NCI-H524 (cell line): ENCODE measurements around the gene NAA40.

Source experiments
- DNase-seq, 2 experiments: peaks; one replicate each; lab custom pipeline; 2025; lab: John Stamatoyannopoulos, UW

Gene NAA40

DNA sequence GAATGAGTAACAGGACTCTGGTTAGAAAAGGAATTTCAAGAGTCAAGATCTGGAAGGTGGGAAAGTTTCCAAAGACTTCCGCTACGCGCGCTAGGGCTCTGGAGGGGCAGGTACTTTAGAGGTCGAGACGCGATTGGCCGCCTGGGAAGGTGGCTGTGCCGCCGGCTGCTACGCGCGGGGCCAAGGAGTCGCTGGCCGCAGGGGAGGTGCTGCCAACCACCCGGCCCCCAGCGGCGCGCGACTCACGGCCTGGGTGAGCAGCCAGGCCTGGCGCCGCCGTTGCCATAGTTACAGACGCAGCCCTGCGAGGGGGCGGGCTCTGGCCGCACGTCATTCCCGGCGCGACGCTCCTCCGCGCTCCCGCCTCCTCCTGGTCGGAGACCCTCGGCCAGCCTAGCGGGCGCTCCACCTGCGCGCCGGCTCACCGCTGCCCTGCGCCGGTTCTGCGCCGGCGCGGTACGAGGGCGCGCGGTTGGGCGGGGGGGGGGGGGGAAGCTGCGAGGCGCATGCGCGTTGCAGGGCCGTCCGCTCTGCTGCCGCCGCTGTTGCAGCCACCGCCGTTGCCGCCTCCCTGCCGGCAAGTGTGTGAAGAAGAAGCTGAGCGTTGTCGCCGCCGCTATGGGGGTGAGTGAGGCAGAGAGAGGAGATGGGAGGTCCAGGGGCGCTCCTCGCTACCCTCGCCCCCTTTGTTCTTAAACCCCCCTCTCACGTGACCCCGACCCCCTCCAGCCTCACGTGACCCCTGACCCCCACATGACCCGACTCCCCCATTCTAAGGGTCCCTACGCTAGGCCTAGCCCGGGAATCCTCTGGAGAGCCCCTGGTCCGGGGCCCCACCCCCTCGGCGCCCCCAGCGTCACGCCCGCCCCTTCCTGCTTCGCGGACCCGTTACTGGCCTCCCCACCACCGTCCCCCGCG lies at the start of gene NAA40:
NAA40 (plus strand) TSS at position 524 of the 918 bp plus-strand sequence; CDS start at position 619, 95 bp downstream.
- DNase-seq, result peak; percentile 91 to 97

DNA sequence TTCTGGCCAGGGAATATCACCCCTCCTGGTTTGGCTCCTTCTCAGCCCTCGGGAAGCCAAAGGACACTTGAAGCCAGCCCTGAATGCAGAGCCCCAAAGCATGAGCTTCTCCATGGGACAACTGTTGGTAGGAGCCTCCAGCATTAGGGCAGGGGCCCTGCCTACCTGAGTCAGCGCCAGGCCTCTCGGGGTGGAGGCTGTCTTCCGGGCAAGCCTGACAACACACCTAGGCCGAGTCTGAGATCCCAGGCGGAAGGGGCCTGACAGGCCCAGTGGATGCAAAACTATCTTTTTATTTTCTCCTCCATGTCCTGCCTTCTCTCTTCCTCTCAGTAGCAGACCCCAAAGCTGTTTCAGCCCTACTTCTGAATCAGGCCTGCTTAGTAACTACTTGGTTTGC lies 49.5 kb upstream of the NAA40 start:
- no peak for DNase-seq

DNA sequence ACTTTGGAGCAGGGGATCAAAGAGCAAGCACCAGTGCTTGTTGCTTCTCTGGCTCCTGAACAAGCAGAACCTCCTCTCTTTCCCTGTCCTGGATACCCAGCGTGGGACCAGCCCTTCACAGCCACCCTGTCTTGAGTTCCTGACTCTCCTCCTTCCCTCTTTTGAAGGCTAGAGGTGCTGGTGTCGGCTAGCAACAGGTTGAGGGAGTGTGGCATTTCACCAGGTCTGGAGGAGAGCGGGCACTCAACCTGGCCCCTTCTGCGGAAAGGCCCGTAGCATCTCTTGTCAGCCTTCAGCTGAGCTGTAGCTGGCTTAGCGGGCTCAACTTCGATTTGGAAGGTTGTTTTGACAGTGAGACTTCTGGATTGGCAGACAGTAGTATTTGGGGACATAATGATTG lies 48.4 kb upstream of the NAA40 start:
- no peak for DNase-seq

DNA sequence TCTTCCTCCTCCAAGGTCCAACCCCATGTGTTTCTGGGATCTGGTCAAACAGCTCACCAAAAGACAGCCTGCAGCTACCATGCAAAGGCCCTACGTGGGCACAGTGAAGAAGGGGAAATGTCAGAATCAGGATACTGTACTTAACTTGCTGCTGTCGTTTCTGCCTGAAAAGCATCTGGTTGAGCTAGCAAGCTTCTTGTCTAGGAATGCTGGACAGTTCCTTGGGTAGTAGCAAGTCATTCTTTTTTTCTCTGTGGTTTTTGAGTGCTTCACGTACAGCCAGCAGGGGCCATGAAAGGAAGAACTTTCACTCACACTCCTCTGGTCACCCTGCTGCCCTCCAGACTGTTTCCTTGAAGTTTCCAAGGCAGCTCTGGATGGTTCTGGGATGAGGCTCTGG lies 46.6 kb upstream of the NAA40 start:
- DNase-seq, result no peak

DNA sequence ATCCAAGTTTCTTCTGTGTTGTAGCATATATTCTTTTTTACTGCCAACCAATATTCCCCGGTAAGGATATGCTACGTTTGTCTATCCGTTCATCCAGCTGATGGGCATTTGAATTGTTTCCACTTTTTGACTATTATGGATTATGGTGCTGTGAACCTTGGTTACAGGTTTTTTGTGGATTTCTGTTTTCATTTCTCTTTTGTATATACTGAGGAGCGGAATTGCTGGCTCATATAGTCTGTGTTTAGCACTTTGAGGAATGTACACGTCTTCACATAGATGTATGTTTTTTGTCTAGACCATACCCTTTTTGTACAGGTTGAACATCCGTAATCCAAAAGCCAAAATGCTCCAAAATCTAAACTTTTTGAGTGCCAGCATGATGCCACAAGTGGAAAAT lies 45.4 kb upstream of the NAA40 start:
- no peak for DNase-seq

DNA sequence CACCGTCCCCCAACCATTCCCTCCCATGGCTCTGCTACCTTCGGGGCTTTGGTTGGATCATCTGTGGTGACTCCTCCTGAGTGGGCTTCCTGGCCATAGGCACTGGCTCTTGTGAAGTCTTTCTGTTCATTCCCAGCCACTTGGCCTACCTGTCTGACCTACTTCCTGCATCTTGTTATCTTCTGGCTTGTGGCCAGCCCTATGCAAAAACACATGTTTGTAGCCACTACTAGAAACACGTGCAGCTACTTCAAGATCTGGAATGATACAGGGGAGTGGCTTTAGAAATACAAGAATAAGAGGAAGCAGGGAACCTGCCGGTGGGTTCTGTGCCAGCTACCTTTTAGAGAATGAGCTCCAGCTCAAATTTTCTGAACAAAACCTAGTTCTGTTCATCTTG lies 42.7 kb upstream of the NAA40 start:
- DNase-seq, result no peak

DNA sequence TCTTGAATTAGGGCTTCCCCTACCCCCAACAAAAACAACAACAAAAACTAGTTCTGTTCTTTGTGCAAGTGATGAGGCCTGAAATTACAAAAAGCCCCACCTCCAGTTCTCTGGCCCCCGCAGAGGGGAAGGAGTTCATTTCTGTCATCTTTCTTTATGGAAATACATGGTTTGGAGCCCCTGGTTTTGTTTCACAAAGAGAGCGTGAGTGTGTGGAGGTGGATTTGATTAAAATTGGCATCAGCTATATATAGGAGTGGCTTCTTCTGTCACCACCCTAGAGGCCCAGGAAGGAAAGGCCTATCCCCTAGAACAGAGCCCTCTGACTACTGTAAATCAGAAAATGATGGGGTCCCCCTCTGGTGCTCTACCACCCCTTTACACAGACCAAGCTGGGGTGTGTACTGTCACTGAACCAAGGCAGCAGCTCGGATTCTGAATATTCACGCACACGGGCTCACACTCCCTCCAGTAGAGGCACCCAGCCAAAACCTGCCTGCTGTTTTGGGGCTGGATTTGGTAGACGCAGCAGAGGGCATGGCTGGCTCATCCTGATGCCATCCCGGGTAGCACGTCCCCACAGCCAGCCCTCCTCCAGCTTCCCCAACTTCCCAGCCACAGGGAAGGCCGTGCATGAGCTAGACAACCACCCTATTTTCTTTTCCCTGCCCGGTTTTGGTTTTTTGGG lies 41.2 kb upstream of the NAA40 start:
- no peak for DNase-seq

DNA sequence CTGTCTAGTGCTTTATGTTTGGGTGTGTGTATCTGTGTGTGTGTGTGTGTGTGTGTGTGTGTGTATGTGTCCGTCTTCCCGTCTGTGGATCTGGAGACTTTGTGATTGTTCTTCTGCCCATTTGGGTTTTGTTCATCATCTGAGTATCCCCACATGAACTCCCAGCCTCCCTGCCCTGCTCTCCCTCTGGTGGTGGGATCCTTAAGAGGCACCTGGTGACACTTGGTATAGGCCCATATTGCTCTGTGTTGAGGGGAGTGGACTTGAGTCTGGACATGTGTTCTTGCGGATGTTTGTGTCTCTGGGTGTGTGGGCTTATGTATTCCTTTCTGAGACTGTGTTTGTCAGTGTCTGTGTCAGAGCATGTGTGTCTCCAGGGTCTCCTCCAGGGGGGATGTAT lies 37.1 kb upstream of the NAA40 start:
- no peak for DNase-seq

DNA sequence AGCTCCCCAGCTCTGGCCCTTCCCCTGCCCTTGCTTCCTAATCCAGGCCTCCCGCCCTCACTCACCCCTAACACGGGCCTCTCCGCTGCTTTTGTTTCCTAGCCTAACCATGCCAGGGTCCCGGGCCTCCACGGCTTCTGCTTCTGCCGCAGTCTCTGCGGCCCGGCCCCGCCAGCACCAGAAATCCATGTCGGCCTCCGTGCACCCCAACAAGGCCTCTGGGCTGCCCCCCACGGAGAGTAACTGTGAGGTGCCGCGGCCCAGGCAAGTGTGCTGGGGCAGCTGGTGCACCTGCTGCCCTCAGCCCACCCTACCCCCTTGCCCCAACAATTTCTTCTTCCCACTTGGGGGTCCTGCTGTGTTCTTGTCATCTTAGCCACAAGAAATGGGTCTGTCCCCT lies 34.9 kb upstream of the NAA40 start:
- no peak for DNase-seq

DNA sequence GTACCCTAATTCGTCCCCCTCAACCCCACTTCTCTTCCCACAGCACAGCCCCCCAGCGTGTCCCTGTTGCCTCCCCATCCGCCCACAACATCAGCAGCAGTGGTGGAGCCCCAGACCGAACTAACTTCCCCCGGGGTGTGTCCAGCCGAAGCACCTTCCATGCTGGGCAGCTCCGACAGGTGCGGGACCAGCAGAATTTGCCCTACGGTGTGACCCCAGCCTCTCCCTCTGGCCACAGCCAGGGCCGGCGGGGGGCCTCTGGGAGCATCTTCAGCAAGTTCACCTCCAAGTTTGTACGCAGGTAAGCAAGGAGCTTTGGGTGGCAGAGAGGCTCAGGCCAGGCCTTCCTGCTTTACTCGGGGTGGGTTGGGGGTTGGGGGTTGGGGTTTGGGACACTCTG lies 34.1 kb upstream of the NAA40 start:
- no peak for DNase-seq

DNA sequence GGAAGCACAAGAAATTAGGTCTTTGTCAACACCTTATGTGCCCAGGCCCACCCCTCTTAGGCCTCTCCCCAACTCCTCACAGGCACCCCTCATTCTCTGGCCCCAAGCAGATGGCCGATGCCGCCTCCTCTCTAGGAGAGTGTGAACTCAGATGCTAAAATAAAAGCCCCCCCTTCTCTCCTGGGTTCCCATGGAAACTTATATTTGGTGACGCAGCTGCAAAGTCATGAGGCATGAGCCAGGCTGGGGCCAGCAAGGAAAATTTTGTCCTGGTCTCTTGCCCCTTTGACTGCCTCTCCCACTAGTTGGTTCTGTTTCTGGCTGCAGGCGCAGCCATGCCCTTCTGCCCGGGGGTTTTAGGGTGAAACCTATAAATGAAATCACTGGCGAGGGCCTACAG lies 33.6 kb upstream of the NAA40 start:
- no peak for DNase-seq

DNA sequence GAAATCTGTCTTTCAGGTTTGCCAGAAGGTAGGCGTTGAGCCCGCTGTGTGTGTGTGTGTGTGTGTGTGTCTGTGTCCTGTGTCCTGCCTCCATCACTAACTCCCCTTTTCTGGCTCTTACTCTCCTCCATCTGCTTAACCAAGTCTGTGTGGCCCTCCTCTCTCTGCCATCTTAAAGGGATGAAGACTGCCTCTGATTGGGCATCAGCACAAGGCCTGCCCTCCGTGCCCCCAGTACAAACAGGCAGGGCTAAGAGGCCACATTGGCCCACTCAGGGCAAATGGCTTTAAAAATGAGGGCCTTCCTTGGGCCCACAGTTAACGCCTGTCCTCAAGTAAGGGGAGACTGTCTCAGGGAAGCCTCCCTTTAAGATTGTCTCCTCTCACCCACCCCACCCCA lies 32.7 kb upstream of the NAA40 start:
- DNase-seq, result no peak

DNA sequence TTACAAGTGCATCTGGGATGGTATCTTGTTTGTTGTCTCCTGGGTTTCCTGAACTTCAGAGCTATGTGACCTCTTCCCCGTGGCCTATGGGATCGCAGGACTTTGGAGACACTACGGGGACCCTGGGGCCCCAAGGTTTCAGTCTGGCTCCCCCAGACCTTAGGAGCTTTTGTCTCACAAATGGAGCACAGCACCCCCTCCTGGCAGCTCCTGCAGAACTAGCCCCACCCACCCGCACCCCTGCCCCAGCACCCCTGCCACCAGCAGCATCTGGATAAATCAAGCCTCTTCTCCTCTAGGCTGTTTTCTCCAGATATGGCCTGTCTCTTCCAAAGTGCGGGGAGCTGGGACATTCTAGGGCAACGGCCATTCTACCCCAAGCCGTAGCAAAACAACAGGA lies 32.2 kb upstream of the NAA40 start:
- no peak for DNase-seq

DNA sequence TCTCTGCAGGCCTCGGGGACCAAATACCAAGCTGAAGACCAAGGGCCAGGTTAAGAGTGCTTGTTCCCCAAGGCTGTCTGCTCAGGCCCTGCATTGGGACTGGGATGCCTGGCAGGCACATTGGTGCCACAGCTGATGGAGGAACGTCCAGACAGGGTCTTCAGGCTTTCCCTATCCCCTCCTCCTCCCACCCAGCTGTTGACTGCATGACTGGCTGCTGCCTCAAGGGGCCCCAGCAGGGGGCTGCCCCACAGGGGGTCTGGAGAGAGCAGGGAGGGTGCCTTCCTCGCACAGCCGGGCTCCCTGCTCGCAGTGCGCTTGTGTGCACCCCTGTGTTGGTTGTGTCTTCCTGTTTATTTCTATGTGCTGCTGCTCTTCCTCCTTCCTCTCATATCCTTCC lies 31.7 kb upstream of the NAA40 start:
- peak in 1 of 2 experiments; percentile 49 for DNase-seq

DNA sequence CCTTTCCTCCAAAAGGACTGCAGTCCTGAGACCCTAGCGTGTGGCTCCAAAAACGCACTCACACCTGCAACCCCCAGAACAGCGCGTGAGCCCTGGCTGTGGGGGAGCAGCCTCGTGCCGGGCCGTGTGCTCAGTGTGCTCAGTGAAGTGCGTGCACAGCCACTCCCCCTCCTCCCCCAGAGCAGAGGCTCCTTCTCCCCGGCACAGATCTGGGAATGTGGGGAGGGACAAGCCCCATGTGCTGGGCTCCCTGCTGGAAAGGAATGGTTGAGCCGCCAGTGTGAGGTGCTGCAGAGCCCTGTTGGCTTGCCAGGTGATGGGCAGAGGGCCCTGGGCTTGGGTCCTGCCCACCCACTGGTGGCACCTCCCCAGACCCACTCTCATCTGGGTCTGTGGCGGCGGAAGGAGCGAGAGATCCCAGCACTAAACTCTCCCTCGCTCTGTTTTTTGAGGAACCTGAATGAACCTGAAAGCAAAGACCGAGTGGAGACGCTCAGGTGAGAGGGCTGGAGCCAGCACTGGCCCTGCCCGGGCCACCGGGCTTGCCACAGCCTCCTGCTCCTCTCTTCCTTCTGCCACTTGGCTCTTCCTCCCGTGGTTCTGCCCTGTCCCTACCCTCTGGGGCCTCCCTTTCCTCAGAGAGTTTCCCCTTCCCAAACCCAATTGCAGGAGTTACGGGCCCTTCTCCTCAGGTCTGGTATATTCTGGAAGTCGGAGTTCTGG lies 30.8 kb upstream of the NAA40 start:
- no peak for DNase-seq

DNA sequence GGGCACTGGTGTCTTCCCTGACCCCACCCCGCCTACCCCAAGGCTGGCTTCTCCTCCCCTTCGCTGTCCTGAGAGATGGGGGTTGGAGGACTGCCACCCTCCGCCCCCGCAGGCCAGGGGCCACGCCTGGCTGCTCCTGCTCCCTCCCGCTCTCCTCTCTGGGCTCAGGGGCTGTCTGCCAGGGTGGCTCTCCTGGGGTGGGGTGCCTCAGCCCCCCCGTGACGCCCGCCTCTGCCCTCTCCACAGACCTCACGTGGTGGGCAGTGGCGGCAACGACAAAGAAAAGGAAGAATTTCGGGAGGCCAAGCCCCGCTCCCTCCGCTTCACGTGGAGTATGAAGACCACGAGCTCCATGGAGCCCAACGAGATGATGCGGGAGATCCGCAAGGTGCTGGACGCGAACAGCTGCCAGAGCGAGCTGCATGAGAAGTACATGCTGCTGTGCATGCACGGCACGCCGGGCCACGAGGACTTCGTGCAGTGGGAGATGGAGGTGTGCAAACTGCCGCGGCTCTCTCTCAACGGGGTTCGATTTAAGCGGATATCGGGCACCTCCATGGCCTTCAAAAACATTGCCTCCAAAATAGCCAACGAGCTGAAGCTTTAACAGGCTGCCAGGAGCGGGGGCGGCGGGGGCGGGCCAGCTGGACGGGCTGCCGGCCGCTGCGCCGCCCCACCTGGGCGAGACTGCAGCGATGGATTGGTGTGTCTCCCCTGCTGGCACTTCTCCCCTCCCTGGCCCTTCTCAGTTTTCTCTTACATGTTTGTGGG lies 30.0 kb upstream of the NAA40 start:
- DNase-seq, result no peak

DNA sequence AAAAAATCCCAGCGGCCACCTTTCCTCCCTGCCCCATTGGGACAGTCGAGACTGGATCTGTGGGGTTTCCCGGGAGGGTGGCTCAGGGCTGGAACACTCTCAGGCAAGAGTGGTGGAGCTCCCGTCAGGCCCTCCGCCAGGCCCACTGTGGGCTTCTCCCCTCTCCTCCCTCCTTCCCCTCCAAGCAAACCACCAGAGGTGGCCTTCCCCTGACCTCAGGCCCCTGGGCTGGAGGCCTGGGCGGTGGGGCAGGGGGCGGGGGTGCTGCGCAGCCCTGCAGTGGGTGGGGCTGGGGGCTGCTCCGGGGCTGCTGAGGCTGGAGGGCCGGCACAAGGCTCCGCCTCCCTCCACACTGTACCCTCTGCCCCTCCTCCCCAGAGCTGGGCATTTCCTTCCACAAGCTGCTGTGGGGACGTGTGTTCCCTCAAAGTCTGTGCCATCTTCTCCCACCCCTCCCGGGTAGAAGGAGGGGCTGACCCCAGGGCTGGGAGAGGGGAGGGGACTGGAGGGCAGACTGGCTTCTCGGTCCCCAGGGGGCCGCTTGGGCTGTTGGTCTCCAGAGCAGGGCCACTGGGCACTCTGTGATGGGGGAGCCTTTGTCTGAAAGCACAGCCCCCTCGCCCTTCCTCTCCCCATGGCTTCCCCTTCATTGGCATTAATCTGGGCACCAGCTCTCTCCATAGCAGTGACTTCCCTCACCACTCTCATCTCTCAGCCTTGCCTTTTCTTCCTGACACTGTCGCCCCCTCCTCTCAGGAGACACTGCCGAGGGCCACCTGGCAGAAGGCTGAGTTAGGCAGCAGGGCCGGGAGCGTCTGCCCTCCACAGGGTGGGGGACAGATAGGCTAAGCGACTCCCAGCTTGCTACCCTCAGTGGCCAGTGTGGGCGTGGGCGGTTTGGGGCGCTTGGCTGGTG lies 29.0 kb upstream of the NAA40 start:
- peak; percentile 64 to 90 for DNase-seq

DNA sequence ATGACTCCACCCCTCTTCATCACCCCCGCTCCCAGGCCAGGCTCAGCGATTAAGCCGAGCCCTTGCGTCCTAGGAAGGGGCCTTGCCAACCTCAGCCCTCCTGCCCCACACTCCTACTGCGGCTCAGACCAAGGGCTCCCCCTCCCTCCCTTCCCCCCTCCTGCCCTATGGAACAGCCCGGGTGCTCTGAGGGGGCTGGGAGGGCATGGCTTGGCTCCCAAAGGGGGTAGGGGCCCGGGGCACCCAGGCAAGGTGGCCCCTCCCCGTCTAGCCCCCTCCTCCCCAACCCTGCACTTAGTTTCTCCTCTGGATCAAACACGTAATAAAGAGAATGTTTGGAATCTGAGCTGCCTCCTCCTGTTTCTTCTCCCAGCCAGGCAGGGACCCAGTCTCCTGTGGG lies 28.1 kb upstream of the NAA40 start:
- DNase-seq, result peak in 1 of 2 experiments; percentile 51

DNA sequence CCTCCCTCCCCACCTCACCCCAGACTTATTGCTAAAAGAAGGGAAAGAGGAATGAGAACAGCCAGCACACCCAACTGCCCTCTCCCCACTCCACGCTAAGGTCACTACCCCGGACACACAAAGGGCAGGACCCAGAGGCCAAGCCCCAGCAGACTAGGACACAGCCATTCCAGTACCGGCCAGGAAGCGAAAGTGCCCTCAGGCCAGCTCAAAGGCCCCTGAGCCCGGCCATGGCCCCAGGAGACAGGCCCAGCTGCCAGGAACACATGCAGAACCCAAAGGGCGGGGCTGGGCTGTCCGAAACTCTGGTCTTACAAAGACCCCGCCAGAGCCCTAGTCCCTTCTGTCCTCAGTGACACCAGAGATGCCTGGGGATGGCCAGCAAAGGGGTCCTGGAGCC lies 27.4 kb upstream of the NAA40 start:
- DNase-seq, result no peak

DNA sequence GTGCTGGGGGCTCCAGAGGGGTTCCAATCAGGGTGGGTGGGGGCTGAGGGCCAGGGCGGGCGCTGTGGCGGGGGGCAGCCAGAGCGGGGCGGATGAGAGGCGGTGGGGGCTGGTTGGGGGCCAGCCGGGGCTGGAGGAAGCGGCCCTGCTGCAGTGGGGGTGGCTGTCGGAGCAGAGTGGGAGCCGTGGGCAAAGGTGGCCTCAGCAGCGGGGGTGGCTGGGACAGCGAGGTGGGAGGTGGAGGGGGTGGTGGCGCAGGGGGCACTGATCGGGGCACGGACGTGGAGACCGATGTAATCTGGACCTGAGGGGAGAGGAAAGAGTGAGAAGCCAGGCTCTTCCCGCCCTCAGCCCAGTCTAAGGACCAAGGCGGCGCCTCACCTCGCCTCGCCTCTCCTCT lies 26.9 kb upstream of the NAA40 start:
- no peak for DNase-seq

DNA sequence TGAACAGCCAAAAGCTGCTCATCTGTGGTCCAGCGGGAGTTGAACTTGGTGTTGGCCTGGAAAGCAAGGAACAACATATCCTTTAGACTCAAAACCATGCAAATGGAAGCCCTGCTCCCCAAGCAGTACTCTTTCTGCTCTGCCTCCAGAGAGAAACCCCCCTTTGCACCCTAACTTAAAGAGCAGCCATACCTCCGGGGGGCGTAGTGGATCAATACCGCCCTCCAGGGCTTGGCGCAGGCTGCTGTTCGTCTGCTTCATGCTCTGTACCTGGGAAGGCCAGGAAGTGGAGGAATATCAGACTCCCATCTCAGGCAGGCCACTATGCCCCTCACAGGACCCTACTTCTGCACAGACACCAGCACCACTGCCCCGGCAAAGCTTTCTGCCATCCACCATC lies 26.1 kb upstream of the NAA40 start:
- no peak for DNase-seq
